Stimulated activated CD4-positive, alpha-beta T cell treated with anti-CD3 and anti-CD28 coated beads, Interleukin-15, amount 100 ng/mL, for 48 hours (primary cell): ENCODE results near the gene PRKCZ.
"Not testable (repeated sequence)": the region's sequence is repeated elsewhere in the genome, so short reads cannot be mapped to it uniquely, and the experiment has no call there.

Experiments used
- DNase-seq, 2 donors: peaks; one replicate each; pipeline ENCODE4 v3.0.0-alpha.2; 2020; ENCODE audit warnings: low read depth in 2 of 2

The PRKCZ gene

GRCh38 chr1:2087766-2088165 lies 37.6 kb downstream of the PRKCZ start:
- no peak for DNase-seq

GRCh38 chr1:2088458-2088857 lies 38.2 kb downstream of the PRKCZ start:
- no peak for DNase-seq

- DNase-seq: no peak
Observed at GRCh38 chr1:2089051-2089450, 38.8 kb downstream of the PRKCZ start.

- DNase-seq: no peak
Observed at GRCh38 chr1:2090216-2090890, 40.1 kb downstream of the PRKCZ start.

- DNase-seq: peak; percentile 6 to 36
Observed at GRCh38 chr1:2091611-2092604, 41.7 kb downstream of the PRKCZ start.

GRCh38 chr1:2093055-2093454 lies 42.8 kb downstream of the PRKCZ start:
- DNase-seq: no peak

GRCh38 chr1:2093636-2094035 lies 43.4 kb downstream of the PRKCZ start:
- no peak for DNase-seq

GRCh38 chr1:2094269-2095158 lies 44.3 kb downstream of the PRKCZ start:
- DNase-seq: not testable (repeated sequence)

GRCh38 chr1:2095394-2095793 lies 45.2 kb downstream of the PRKCZ start:
- DNase-seq: no peak

- DNase-seq: no peak
Observed at GRCh38 chr1:2095981-2096736, 45.9 kb downstream of the PRKCZ start.

GRCh38 chr1:2097386-2098300 lies 47.4 kb downstream of the PRKCZ start:
- no peak for DNase-seq

GRCh38 chr1:2098301-2098698 lies 48.1 kb downstream of the PRKCZ start:
- DNase-seq: no peak

GRCh38 chr1:2098839-2099785 lies 48.9 kb downstream of the PRKCZ start:
- DNase-seq: no peak

- DNase-seq: no peak
Observed at GRCh38 chr1:2099886-2100779, 49.9 kb downstream of the PRKCZ start.

GRCh38 chr1:2100780-2101108 lies 50.5 kb downstream of the PRKCZ start:
- no peak for DNase-seq

GRCh38 chr1:2101531-2101930 lies 51.3 kb downstream of the PRKCZ start:
- DNase-seq: no peak

GRCh38 chr1:2101946-2102345 lies 51.7 kb downstream of the PRKCZ start:
- DNase-seq: no peak

GRCh38 chr1:2102753-2103152 lies 52.5 kb downstream of the PRKCZ start:
- DNase-seq: no peak
